WI38 (cell line): Measurements from ENCODE around the gene BICDL2.

Experiments used
- H3K4me3 ChIP-seq: 2 replicates; pipeline ENCODE4 v1.5.1; 2011; ENCODE audit warnings: low read depth, mild to moderate bottlenecking, control low read depth, low read length
- TF ChIP-seq, protein P1 (sequence below): IDR thresholded peaks from 2 replicates; pipeline ENCODE4 v1.5.1; 2012; ENCODE audit warnings: low read depth, mild to moderate bottlenecking, control low read depth, low read length

BICDL2 gene

DNA sequence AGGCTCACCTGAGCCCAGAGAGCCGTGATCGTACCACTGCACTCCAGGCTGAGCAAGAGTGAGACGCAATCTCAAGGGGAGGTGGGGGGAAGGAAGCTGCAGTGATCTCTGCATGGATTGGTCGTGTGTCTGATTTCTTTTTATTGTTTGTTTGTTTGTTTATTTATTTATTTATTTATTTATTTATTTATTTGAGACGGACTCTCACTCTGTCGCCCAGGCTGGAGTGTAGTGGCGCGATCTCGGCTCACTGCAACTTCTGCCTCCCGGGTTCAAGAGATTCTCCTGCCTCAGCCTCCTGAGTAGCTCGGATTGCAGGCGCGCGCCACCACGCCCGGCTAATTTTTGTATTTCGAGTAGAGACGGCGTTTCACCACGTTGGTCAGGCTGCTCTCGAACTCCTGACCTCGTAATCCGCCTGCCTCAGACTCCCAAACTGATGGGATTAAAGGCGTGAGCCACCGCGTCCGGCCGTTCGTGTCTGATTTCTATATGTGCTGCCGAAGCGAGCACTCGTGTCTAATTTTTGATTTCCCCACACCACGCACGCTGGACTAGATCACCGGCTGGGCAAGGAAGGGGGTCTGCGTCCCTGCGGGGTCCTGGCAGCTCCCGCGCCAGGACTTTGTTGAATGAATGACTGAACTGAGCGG lies 17.0 kb downstream of the BICDL2 start:
- TF ChIP-seq, protein P1, sequence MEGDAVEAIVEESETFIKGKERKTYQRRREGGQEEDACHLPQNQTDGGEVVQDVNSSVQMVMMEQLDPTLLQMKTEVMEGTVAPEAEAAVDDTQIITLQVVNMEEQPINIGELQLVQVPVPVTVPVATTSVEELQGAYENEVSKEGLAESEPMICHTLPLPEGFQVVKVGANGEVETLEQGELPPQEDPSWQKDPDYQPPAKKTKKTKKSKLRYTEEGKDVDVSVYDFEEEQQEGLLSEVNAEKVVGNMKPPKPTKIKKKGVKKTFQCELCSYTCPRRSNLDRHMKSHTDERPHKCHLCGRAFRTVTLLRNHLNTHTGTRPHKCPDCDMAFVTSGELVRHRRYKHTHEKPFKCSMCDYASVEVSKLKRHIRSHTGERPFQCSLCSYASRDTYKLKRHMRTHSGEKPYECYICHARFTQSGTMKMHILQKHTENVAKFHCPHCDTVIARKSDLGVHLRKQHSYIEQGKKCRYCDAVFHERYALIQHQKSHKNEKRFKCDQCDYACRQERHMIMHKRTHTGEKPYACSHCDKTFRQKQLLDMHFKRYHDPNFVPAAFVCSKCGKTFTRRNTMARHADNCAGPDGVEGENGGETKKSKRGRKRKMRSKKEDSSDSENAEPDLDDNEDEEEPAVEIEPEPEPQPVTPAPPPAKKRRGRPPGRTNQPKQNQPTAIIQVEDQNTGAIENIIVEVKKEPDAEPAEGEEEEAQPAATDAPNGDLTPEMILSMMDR, result no peak

DNA sequence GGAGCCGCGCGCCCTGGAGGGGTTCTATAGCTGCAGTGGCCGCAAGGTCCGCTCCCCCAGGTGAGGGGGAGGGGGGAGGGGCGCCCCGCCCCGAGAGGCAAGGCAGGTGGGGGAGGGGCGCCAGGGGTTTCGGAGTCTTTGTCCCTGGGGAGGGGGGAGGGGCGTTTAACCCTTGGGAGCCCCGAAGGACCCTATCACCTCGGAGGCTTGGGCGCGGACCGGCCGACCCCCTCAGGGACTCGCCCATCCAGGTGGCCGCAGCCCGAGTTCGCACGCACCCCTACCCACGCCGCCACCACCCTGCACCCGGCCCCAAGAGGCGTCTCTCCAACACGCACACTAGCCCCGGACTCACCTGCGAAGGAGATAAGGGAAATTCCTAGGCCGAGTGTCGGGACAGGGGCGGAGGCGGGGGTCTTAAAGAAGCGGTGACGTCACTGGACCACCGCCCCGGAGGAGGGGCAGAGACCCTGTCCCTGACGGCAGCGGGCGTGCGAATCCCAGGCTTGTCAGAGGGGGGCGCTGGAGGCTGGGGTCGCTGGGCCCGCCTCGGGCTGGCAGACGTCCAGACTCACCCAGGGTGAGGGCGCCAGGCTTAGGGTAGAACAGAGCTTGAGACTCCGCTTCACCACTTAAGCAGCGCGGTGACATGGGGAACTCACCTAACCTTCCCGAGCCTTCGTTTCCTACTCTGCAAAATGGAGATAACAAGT lies 18.8 kb downstream of the BICDL2 start, which contains the start of gene CLDN6:
CLDN6 (minus strand) TSS at position 390 of the 713 bp plus-strand sequence. CDS start 2,162 bp downstream, outside the sequence.
- H3K4me3 ChIP-seq, result no peak within 1 kb of the TSS
- TF ChIP-seq, protein P1, result no peak

More for the DNA sequence above, 17.0 kb downstream of the BICDL2 start:
- H3K4me3 ChIP-seq, result peak overlapping the region; percentile 93

DNA sequence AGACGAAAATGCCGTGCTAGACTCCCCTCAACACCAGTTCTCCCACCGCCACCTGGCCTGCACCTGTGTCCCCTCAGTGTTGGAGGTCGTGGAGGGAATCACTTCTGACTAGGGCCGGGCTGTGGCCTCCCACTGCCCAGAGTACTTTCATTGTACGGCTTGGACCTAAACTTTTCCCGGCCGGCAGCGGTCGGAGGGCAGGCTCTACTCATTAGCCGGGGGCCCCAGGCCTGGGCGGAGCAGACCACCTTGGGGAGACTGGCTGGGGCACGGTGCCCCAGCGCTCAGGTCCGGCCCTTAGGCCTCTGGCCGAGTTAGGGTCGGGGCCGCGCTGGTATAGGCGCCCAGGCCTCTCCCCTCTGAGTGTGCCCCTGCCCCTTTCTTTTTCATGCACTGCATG lies 19.4 kb downstream of the BICDL2 start:
- TF ChIP-seq, protein P1, result no peak
- H3K4me3 ChIP-seq, result no peak overlapping the region

DNA sequence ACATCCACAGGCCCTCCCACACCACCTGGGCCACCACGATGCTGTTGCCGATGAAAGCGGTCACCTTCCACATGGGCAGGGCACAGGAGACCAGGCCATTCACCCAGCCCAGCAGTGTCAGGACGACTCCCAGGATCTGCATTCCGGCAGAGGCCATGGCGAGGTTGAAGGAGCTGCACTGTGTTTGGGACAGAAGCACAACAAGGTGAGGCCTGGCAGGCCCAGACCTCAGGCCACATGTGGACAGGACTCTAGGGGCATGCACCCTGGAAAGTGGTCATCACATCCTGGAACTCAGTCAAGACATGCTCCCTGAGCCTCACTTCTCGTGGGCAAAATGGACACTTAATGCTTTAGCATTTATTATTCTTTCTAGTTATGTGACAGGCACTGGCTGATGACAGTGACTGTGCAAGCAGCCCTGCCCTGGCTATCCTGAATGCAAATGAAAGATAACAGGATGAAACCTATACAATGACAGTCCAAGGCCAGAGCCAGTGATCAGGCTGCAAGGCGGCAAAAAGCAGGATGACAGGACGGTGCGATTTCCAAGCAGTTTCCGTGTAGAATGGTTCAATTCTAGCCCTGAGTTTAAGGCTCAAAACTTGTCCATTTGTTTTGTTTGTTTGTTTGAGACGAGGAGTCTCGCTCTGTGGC lies 20.8 kb downstream of the BICDL2 start:
- H3K4me3 ChIP-seq, result no peak overlapping the region
- TF ChIP-seq, protein P1, result no peak

DNA sequence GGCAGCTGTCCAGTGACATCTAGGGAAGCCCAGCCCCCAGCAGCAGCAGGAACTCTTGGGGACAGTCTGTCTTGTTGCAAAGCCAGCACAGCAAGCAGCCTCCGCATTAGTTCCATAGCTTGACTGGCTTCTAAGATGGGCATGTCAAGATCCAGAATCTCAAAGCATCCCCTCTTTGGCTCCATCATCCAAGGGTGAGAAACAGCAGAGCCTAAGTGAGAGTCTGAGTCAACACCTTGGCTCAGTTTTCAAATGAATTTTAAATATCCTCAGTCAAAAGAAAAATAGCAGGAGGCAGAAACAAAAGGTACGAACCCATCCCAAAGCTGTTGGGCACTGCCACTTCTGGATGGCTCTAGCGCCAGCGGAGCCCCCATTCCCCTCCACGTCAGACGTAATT lies 21.8 kb downstream of the BICDL2 start:
- TF ChIP-seq, protein P1, result no peak
- H3K4me3 ChIP-seq, result no peak overlapping the region

DNA sequence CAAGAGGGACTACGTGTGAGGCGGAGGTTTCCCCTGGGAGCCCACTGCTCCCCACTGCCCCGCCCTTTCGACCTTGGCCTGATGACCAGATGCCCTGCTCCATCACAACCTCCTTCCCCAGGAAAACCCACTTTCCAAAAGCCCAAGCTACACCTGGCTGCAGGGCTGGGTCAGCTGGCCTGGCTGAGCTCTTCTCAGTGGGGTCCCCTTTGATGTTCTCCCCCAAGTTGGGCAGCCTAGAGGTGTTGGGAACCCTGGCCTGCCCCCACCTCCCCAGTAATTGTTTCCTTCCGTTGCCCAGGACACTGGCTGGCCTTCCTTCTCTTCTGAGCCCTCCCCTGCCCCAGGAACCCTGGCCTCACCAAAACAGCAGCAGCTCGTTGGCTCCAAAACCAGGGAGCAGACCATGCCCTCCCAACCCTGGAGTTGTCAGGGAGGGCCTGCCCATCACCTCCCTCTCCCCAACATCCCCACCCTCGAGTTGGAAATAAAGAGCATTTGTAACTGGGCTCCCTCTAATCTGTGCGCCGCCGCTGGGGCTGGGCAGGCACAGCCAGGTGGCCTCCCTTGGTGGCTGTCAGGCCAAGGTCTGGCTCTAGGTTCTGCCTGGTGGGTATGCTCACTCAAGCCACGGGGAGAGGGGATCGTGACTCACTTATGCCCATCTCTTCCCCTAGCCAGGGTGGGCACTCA lies 22.6 kb downstream of the BICDL2 start:
- TF ChIP-seq, protein P1, result no peak
- H3K4me3 ChIP-seq, result no peak overlapping the region
